RPMI8226 (cell line): ENCODE measurements around the gene TTC28.
"Not testable (repeated sequence)": the region's sequence is repeated elsewhere in the genome, so short reads cannot be mapped to it uniquely, and the experiment has no call there.

ENCODE experiments used
- DNase-seq: peaks from one replicate; pipeline ENCODE4 v3.0.0-alpha.2; 2015

TTC28 gene

GRCh38 chr22:28220626-28221363 is 458.8 kb downstream of the TTC28 start:
- no peak for DNase-seq

GRCh38 chr22:28217277-28217676 is 462.4 kb downstream of the TTC28 start:
- no peak for DNase-seq

GRCh38 chr22:28214750-28215149 is 464.9 kb downstream of the TTC28 start:
- not testable (repeated sequence) for DNase-seq

- DNase-seq, result not testable (repeated sequence)
Measured at GRCh38 chr22:28209457-28209856, 470.2 kb downstream of the TTC28 start.

- no peak for DNase-seq
Measured at GRCh38 chr22:28208787-28209186, 470.9 kb downstream of the TTC28 start.

- no peak for DNase-seq
Measured at GRCh38 chr22:28208036-28208435, 471.6 kb downstream of the TTC28 start.

- no peak for DNase-seq
Measured at GRCh38 chr22:28207281-28208030, 472.2 kb downstream of the TTC28 start.

GRCh38 chr22:28205926-28206325 is 473.7 kb downstream of the TTC28 start:
- DNase-seq, result no peak

GRCh38 chr22:28204382-28204781 is 475.3 kb downstream of the TTC28 start:
- DNase-seq, result no peak

GRCh38 chr22:28203286-28203685 is 476.4 kb downstream of the TTC28 start:
- DNase-seq, result no peak

- DNase-seq, result no peak
Measured at GRCh38 chr22:28198692-28199091, 480.9 kb downstream of the TTC28 start.

GRCh38 chr22:28191571-28191970 is 488.1 kb downstream of the TTC28 start:
- DNase-seq, result not testable (repeated sequence)

GRCh38 chr22:28188178-28188879 is 491.3 kb downstream of the TTC28 start:
- DNase-seq, result no peak

GRCh38 chr22:28187612-28188011 is 492.0 kb downstream of the TTC28 start:
- no peak for DNase-seq

GRCh38 chr22:28186641-28187040 is 493.0 kb downstream of the TTC28 start:
- DNase-seq, result no peak

- DNase-seq, result no peak
Measured at GRCh38 chr22:28185130-28185529, 494.5 kb downstream of the TTC28 start.

- DNase-seq, result no peak
Measured at GRCh38 chr22:28183078-28183860, 496.4 kb downstream of the TTC28 start.

- no peak for DNase-seq
Measured at GRCh38 chr22:28180804-28181731, 498.6 kb downstream of the TTC28 start.

GRCh38 chr22:28179392-28179791 is 500.2 kb downstream of the TTC28 start:
- DNase-seq, result no peak

- DNase-seq, result no peak
Measured at GRCh38 chr22:28175730-28176492, 503.7 kb downstream of the TTC28 start.

GRCh38 chr22:28174509-28174908 is 505.1 kb downstream of the TTC28 start:
- no peak for DNase-seq
